Right cardiac atrium (tissue), 5 donors: Measurements from ENCODE around the gene APOL6. TPM values are rescaled to one million over a fixed set of nuclear protein-coding genes. Genes with fewer than 3 reads are reported as not detected.

Source experiments
- ATAC-seq, 2 donors: fragments of 200-7000 bp; cut with Tn5 transposase; one replicate each; pipeline versions ENCODE4 v1.8.0 to v1.9.1; 2020; ENCODE audit warnings: moderate library complexity in 2 of 2, mild to moderate bottlenecking in 1 of 2
- DNase-seq, 3 donors: peaks; one replicate each; pipeline ENCODE4 v3.0.0-alpha.2; 2020
- H3K27ac ChIP-seq: one replicate; pipeline ENCODE4 v1.5.1; 2013; ENCODE audit warnings: mild to moderate bottlenecking, low read length, control low read depth, moderate library complexity
- H3K27me3 ChIP-seq: one replicate; pipeline ENCODE4 v1.6.1; 2013; ENCODE audit not compliant: control insufficient read depth, insufficient read depth
- H3K4me1 ChIP-seq: one replicate; pipeline ENCODE4 v1.6.1; 2013; ENCODE audit warnings: low read length; ENCODE audit not compliant: control insufficient read depth, insufficient read depth
- H3K4me3 ChIP-seq: one replicate; pipeline ENCODE4 v1.5.1; 2013; ENCODE audit warnings: low read length, control low read depth
- H3K9me3 ChIP-seq: one replicate; pipeline ENCODE4 v1.6.1; 2013; ENCODE audit warnings: low read length; ENCODE audit not compliant: control insufficient read depth
- WGBS: extraction: QIAGEN DNeasy Blood & Tissue Kit; methylation state at CpG from one replicate; pipeline ENCODE4 v1.1.7; 2013; 5-methylcytosine and 5-hydroxymethylcytosine counted together
- intact Hi-C, 4 donors: fragments of 100-400 bp; cut with DNase I; formaldehyde crosslinking; loops; one replicate each; pipeline versions ENCODE4 v1.11.0 to v1.14.0; 2022 to 2023
- long read RNA-seq, 4 donors: library from polyadenylated mRNA; unstranded; transcript quantifications; one replicate each; pipeline ENCODE4 v2.0.0, GENCODE V29; 2020 to 2021
- polyA plus RNA-seq: library from polyadenylated mRNA; stranded (reverse); fragments of 200-250 nt; gene quantifications from one replicate; pipeline ENCODE4 v1.2.3, GENCODE V29; 2013
- total RNA-seq, 4 donors: library from RNA; stranded (reverse); fragmentation: NEBNext Ultra II Directional; extraction: Animal tissue kit (Norgen Biotek cat#: 25700); gene quantifications; one replicate each; pipeline ENCODE4 v1.2.1, GENCODE V29; 2021
- donor health status: healthy with polysubstance abuse.
- donor health status: DM: no; HTN: yes; CAD: no.
- donor health status: DM: no; HTN: no; CAD: no.
- donor health status: DM: no; HTN: yes; CAD: no; lungs with severe emphysema.
- donor health status: DM: yes; HTN: yes; CAD: no.

Gene APOL6
- total RNA-seq (10 to 100 TPM in 2 of 4 donors, 1 to 10 TPM in 2; 6.8 to 13.3 (median 10.8) TPM), polyA plus RNA-seq (4.2 TPM)
- long read RNA-seq, donor 1, full-length matches to known transcripts, result 18 of 29 reads
- long read RNA-seq, donor 1, partial matches to known transcripts, result 10 of 29 reads
- long read RNA-seq, donor 1, other reads (novel, unspliced or antisense), result 1 of 29 reads
- long read RNA-seq, donor 2, full-length matches to known transcripts, result 2 of 3 reads
- long read RNA-seq, donor 2, partial matches to known transcripts, result 0 of 3 reads
- long read RNA-seq, donor 2, other reads (novel, unspliced or antisense), result 1 of 3 reads
- long read RNA-seq, donor 3, full-length matches to known transcripts, result 6 of 12 reads
- long read RNA-seq, donor 3, partial matches to known transcripts, result 1 of 12 reads
- long read RNA-seq, donor 3, other reads (novel, unspliced or antisense), result 5 of 12 reads
- long read RNA-seq, donor 4, full-length matches to known transcripts, result 4 of 4 reads
- long read RNA-seq, donor 4, partial matches to known transcripts, result 0 of 4 reads
- long read RNA-seq, donor 4, other reads (novel, unspliced or antisense), result 0 of 4 reads

GRCh38 chr22:35648066-35649025 lies at the start of gene APOL6:
TSS of gene APOL6 (plus strand) at chr22:35648446. CDS start at chr22:35656426, 7,980 bp downstream.
- intact Hi-C loops, result no loop called here
- H3K9me3 ChIP-seq, result no peaks in the 10 kb centered on the region
- WGBS, result 6% methylated on average over 18 of the region's 18 CpGs
- peaks cover 14% of the 10 kb centered on the region for H3K4me1 ChIP-seq
- H3K27ac ChIP-seq, result peak within 1 kb of the TSS; percentile 96
- H3K4me3 ChIP-seq, result peak within 1 kb of the TSS; percentile 93
- H3K27me3 ChIP-seq, result no peaks in the 10 kb centered on the region
- DNase-seq (peak in 2 of 3 donors; percentile 53 to 66), ATAC-seq (peak; percentile 74 to 79)

GRCh38 chr22:35599364-35599763 lies 48.9 kb upstream of the APOL6 start:
- ATAC-seq (no peak), DNase-seq (no peak)
- H3K4me3 ChIP-seq, result no peak overlapping the region
- H3K9me3 ChIP-seq, result no peaks in the 10 kb centered on the region
- no peak overlapping the region for H3K27ac ChIP-seq
- WGBS, result 81% methylated on average over 4 of the region's 4 CpGs
- intact Hi-C loops, result no loop called here
- H3K27me3 ChIP-seq, result no peaks in the 10 kb centered on the region
- peaks cover 3% of the 10 kb centered on the region for H3K4me1 ChIP-seq

- no peak for ATAC-seq
- 78% methylated on average over 12 of the region's 12 CpGs for WGBS
- Histone ChIP-seq H3K9me3 (no peaks in the 10 kb centered on the region), H3K4me3 (no peak overlapping the region), H3K27me3 (no peaks in the 10 kb centered on the region), H3K4me1 (peaks cover 2% of the 10 kb centered on the region), H3K27ac (no peak overlapping the region)
- peak in 2 of 3 donors; percentile 70 to 76 for DNase-seq
- intact Hi-C loops, result no loop called here
These were observed 47.8 kb upstream of the APOL6 start for GRCh38 chr22:35600476-35600875.

DNA sequence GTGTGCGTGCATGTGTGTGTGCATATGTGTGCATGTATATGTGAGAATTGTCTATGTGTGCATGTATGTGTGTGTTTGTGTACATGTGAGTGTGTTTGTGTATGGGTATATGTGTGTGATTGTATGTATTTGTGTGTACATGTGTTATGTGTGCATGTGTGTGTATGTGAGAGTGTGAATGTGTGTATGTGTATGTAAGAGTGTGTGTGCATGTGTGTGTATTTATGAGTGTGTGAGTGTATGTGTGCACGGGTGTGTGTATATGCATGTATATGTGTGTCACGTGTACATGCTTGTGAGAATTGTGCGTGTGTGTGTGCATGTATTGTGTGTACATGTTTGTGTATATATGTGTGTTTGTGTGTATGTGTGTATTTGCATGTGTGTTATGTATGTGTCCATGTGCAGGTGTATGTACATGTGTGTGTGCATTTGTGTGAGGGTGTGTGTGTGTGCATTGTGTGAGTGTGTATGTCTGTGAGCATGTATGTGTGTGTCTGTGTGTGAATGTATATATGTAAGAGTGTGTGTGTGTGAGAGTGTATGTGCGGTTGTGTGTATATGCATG lies 47.1 kb upstream of the APOL6 start:
- no peaks in the 10 kb centered on the region for H3K27me3 ChIP-seq
- 97% methylated on average over 5 of the region's 5 CpGs for WGBS
- no peak for DNase-seq
- peaks cover 6% of the 10 kb centered on the region for H3K4me1 ChIP-seq
- H3K4me3 ChIP-seq, result no peak overlapping the region
- no peak overlapping the region for H3K27ac ChIP-seq
- no peaks in the 10 kb centered on the region for H3K9me3 ChIP-seq
- intact Hi-C loops, result no loop called here
- no peak for ATAC-seq

- DNase-seq (no peak), ATAC-seq (peak; percentile 8 to 41)
- Histone ChIP-seq H3K9me3 (no peaks in the 10 kb centered on the region), H3K4me3 (no peak overlapping the region), H3K27ac (peak overlapping the region; percentile 37), H3K4me1 (peaks cover 10% of the 10 kb centered on the region), H3K27me3 (no peaks in the 10 kb centered on the region)
- 49% methylated on average over 9 of the region's 9 CpGs for WGBS
- intact Hi-C loops, result no loop called here
These were observed 46.3 kb upstream of the APOL6 start for GRCh38 chr22:35601743-35602615.

DNA sequence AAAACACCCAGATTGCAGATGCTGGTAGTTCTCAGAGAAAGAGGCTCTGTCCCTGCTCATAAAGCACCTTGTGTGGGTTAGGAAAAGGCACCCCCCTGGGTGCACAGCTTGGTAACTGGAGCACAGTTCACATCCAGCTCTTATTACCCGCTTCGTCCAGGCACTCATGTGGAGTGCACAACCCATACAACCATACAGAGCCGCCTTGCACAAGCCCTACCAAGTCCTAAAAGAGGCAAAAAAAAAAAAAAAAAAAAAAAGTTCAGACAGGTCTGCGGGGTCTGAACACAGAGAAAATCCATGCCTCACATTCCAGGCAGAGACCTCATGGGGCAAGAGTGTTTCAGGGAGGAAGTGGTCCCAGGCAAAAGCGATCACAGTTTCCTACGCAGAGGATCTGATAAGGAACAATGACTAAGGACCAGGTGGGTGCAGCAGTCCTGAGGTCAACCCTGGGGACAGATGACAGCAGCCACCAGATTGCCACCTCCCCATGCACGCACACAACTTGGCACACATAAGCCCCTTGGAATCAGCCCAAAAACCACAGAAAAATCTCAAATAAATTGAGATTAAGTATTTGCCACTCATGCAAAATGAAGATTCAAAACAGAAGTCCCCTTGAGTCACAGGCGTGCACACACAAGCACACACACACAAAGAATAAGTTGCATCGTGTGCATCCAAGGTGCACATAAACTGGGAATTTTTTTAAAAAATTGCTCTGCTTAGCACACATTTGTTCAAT lies 43.5 kb upstream of the APOL6 start:
- Histone ChIP-seq H3K4me3 (no peak overlapping the region), H3K4me1 (peaks cover 12% of the 10 kb centered on the region), H3K9me3 (no peaks in the 10 kb centered on the region), H3K27ac (peak overlapping the region; percentile 26), H3K27me3 (no peaks in the 10 kb centered on the region)
- intact Hi-C loops, result no loop called here
- WGBS, result 44% methylated on average over 9 of the region's 9 CpGs
- peak in 1 of 3 donors; percentile 38 for DNase-seq
- ATAC-seq, result no peak

DNA sequence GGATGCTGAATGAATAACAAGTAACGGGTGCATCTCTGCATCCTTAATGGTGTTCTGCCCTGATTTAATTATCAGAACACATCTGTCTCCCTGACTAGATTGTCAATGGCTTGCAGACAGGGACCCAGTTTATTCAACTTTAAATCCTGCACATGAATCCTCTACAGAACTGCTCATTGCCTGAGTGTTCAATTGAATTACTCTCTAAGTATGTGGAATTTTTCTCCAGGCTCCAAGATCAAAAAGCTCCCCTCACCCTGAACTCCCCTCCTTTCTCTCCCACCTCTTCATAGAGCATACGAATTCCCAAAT lies 42.9 kb upstream of the APOL6 start:
- ATAC-seq (no peak), DNase-seq (no peak)
- WGBS, result 64% methylated on average over 2 of the region's 2 CpGs
- peak overlapping the region; percentile 74 for H3K27ac ChIP-seq
- H3K4me3 ChIP-seq, result no peak overlapping the region
- H3K9me3 ChIP-seq, result no peaks in the 10 kb centered on the region
- peaks cover 12% of the 10 kb centered on the region for H3K4me1 ChIP-seq
- no peaks in the 10 kb centered on the region for H3K27me3 ChIP-seq
- intact Hi-C loops, result no loop called here

- peaks cover 12% of the 10 kb centered on the region for H3K4me1 ChIP-seq
- WGBS, result 46% methylated on average over 13 of the region's 13 CpGs
- intact Hi-C loops, result no loop called here
These were observed 42.3 kb upstream of the APOL6 start for GRCh38 chr22:35605851-35606481.

DNA sequence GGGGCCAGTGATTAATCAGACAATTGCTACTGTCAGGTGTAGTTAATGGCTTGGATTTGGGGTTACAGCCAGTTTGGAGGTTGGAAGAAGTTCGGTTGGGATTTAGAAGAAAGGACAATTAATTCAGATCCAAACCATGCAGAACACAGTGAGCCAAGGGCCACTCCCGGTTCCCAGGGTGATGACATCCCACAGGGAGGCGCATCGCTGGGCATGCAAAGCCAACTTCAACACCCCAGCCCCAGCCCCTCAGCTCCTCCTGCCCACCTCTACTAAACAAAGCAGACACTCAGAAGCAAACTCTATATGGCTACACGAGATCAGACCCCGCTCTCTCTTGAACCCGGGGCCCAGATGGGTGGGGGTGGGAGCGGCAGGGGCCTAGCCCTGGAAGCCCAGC lies 41.3 kb upstream of the APOL6 start:
- ATAC-seq (no peak), DNase-seq (peak in 1 of 3 donors; percentile 50)
- 71% methylated on average over 8 of the region's 8 CpGs for WGBS
- no peak overlapping the region for H3K4me3 ChIP-seq
- no peaks in the 10 kb centered on the region for H3K27me3 ChIP-seq
- peak overlapping the region; percentile 89 for H3K27ac ChIP-seq
- H3K9me3 ChIP-seq, result no peaks in the 10 kb centered on the region
- peaks cover 12% of the 10 kb centered on the region for H3K4me1 ChIP-seq
- intact Hi-C loops, result no loop called here

More at GRCh38 chr22:35605851-35606481, 42.3 kb upstream of the APOL6 start:
- ATAC-seq, result peak; percentile 45 to 66
- Histone ChIP-seq H3K9me3 (no peaks in the 10 kb centered on the region), H3K27me3 (no peaks in the 10 kb centered on the region), H3K27ac (peak overlapping the region; percentile 89), H3K4me3 (no peak overlapping the region)
- peak; percentile 53 to 86 (median 79) for DNase-seq
